K562 (cell line): ENCODE results near the gene ZC3H11A. TPM values are rescaled to one million over a fixed set of nuclear protein-coding genes. Genes with fewer than 3 reads are reported as not detected.

Source experiments
- ATAC-seq: fragments of 200-7000 bp; cut with Tn5 transposase; 3 replicates; pipeline ENCODE4 v1.9.1; 2020; ENCODE audit warnings: moderate library complexity
- BruUV-seq: library from RNA; stranded (reverse); fragments of 400-500 nt; replicated peaks from 2 replicates; lab custom pipeline; 2021; lab: Mats Ljungman, UMichigan
- CTCF ChIA-PET: fragments of 300-600 bp; formaldehyde crosslinking; extraction: SDS; loops from one replicate; lab custom pipeline; 2021; ENCODE audit warnings: low intra/inter-chr PET ratio; lab: Yijun Ruan, JAX
- POLR2A ChIA-PET: fragments of 300-600, 350-650 bp; sonication (Branson Sonifier 250); formaldehyde crosslinking; extraction: SDS; loops from one replicate; lab custom pipeline; 2021; ENCODE audit warnings: antibody characterized with exemption, inconsistent platforms; lab: Yijun Ruan, JAX
- DNase-seq, 4 experiments: peaks; one replicate each; pipeline versions ENCODE4 v3.0.0 to v3.0.0-alpha.2; 2011 to 2018; ENCODE audit warnings: low spot score in 3 of 4, mixed read lengths in 3 of 4; ENCODE audit errors: extremely low read depth in 1 of 4
- FAIRE-seq: peaks from 2 replicates; lab custom pipeline; 2011; peaks lifted over from hg19 to GRCh38; lab: Jason Lieb, UNC
- H2AFZ ChIP-seq: 2 replicates; pipeline ENCODE4 v1.6.0; 2011; ENCODE audit warnings: low read depth, low read length, control low read depth, inconsistent platforms
- H3K27ac ChIP-seq: fragments of 200-600 bp; 3 replicates; pipeline ENCODE4 v1.8.0; 2011; ENCODE audit warnings: low read depth, mild to moderate bottlenecking, control low read depth, inconsistent platforms, low read length, moderate library complexity, mixed read lengths; ENCODE audit errors: extremely low read depth
- H3K27me3 ChIP-seq, 2 experiments: fragments of 300-600 bp in 1 of 2; 2 replicates in 1 of 2; 3 replicates in 1 of 2; pipeline versions ENCODE4 v1.6.0 to v1.8.0; 2011; ENCODE audit warnings: inconsistent platforms in 2 of 2, low read length in 2 of 2, mild to moderate bottlenecking in 1 of 2, mixed read lengths in 1 of 2, moderate library complexity in 1 of 2; ENCODE audit not compliant: control insufficient read depth in 2 of 2, insufficient read depth in 2 of 2
- H3K36me3 ChIP-seq: fragments of 300-600 bp; 3 replicates; pipeline ENCODE4 v1.8.0; 2011; ENCODE audit warnings: mild to moderate bottlenecking, low read length, inconsistent platforms; ENCODE audit not compliant: control insufficient read depth, insufficient read depth
- H3K4me1 ChIP-seq, 2 experiments: fragments of 200-600 bp in 1 of 2; replicated peaks in 1 of 2; 2 replicates in 1 of 2; 3 replicates in 1 of 2; pipeline versions ENCODE4 v1.5.1 to v1.8.0; 2011; ENCODE audit warnings: inconsistent platforms in 2 of 2, low read length in 2 of 2, mild to moderate bottlenecking in 1 of 2, mixed read lengths in 1 of 2, moderate library complexity in 1 of 2; ENCODE audit not compliant: control insufficient read depth in 2 of 2, insufficient read depth in 2 of 2
- H3K4me2 ChIP-seq: 2 replicates; pipeline ENCODE4 v1.6.1; 2011; ENCODE audit warnings: low read length, control low read depth, inconsistent platforms, mixed read lengths; ENCODE audit not compliant: insufficient read depth
- H3K4me3 ChIP-seq: fragments of 200-600 bp; sonication (generic), shearing (Covaris generic); 2 replicates; pipeline ENCODE4 v1.5.1; 2016; ENCODE audit warnings: control low read depth, inconsistent platforms
- H3K79me2 ChIP-seq: fragments of 200-600 bp; 3 replicates; pipeline ENCODE4 v1.8.0; 2011; ENCODE audit warnings: low read length, inconsistent platforms; ENCODE audit not compliant: control insufficient read depth, insufficient read depth
- H3K9ac ChIP-seq, 2 experiments: 2 replicates each; pipeline versions ENCODE4 v1.6.0 to v1.6.1; 2011; ENCODE audit warnings: low read depth in 2 of 2, low read length in 2 of 2, control low read depth in 1 of 2, inconsistent platforms in 1 of 2, mild to moderate bottlenecking in 1 of 2, mixed read lengths in 1 of 2; ENCODE audit not compliant: insufficient read depth in 1 of 2
- H3K9me1 ChIP-seq: one replicate; pipeline ENCODE4 v1.6.0; 2011; ENCODE audit warnings: inconsistent platforms, mild to moderate bottlenecking, low read length, moderate library complexity; ENCODE audit not compliant: control insufficient read depth, insufficient read depth
- H3K9me3 ChIP-seq: replicated peaks from 2 replicates; pipeline ENCODE4 v1.5.1; 2011; ENCODE audit warnings: low read depth, low read length, inconsistent platforms; ENCODE audit not compliant: control insufficient read depth, insufficient read depth
- H4K20me1 ChIP-seq: replicated peaks from 2 replicates; pipeline ENCODE4 v1.6.1; 2011; ENCODE audit warnings: low read length, inconsistent platforms, mixed read lengths; ENCODE audit not compliant: control insufficient read depth, insufficient read depth
- ARHGAP35 ChIP-seq: fragments of 450-650 bp; IDR thresholded peaks from 2 replicates; pipeline ENCODE4 v1.6.1; 2018; ENCODE audit not compliant: partially characterized antibody
- BRD4 ChIP-seq: fragments of 200-600 bp; sonication (generic); IDR thresholded peaks from 2 replicates; pipeline ENCODE4 v1.6.1; 2017; ENCODE audit warnings: inconsistent platforms
- FOXM1 ChIP-seq, 2 experiments: fragments of 450-650 bp in 1 of 2; sonication (generic) in 1 of 2; formaldehyde crosslinking in 1 of 2; IDR thresholded peaks; 2 replicates each; pipeline versions ENCODE4 v1.6.1 to v1.9.0; 2017 to 2022; ENCODE audit warnings: low read depth in 2 of 2, mild to moderate bottlenecking in 2 of 2, missing genetic modification reagents in 1 of 2, moderate library complexity in 1 of 2
- HMG20A ChIP-seq: fragments of 450-650 bp; formaldehyde crosslinking; conservative IDR thresholded peaks from 2 replicates; pipeline ENCODE4 v1.4.0; 2020; ENCODE audit warnings: mild to moderate bottlenecking, mixed read lengths
- KDM2B ChIP-seq: fragments of 250-450 bp; sonication (Bioruptor Pico); IDR thresholded peaks from 2 replicates; pipeline ENCODE4 v1.8.0; 2021; ENCODE audit warnings: mild to moderate bottlenecking, moderate library complexity
- NR2C2 ChIP-seq, 2 experiments: fragments of 200-800 bp in 1 of 2; sonication (Bioruptor generic) in 1 of 2; sonication (generic) in 1 of 2; formaldehyde crosslinking in 1 of 2; IDR thresholded peaks; 2 replicates each; pipeline versions ENCODE4 v1.6.1 to v1.8.0; 2016 to 2022; ENCODE audit warnings: mild to moderate bottlenecking in 1 of 2, missing compliant biosample characterization in 1 of 2, missing genetic modification characterization in 1 of 2, missing genetic modification reagents in 1 of 2
- RERE ChIP-seq: sonication (generic); formaldehyde crosslinking; IDR thresholded peaks from 2 replicates; pipeline ENCODE4 v1.8.0; 2023; ENCODE audit warnings: missing genetic modification reagents, mild to moderate bottlenecking, borderline replicate concordance
- ZNF707 ChIP-seq: fragments of 250-450 bp; sonication (Bioruptor Pico); conservative IDR thresholded peaks from 2 replicates; pipeline ENCODE4 v1.8.0; 2022; ENCODE audit warnings: inconsistent platforms, mild to moderate bottlenecking, moderate library complexity
- WGBS: fragments of 100-300 bp; shearing (Covaris generic); methylation state at CpG from one replicate; pipeline ENCODE4 v1.1.6; 2016; ENCODE audit warnings: low coverage, mixed read lengths; ENCODE audit not compliant: insufficient coverage; ENCODE audit errors: missing lambda C conversion rate; 5-methylcytosine and 5-hydroxymethylcytosine counted together
- in situ Hi-C: fragments of 300-500 bp; cut with MboI; formaldehyde crosslinking; loops from 4 replicates; pipeline ENCODE4 v1.15.0; 2018; ENCODE audit warnings: inconsistent platforms, mixed read lengths
- intact Hi-C: fragments of 100-400 bp; cut with micrococcal nuclease; formaldehyde crosslinking; loops from 2 replicates; pipeline ENCODE4 v1.14.2; 2022
- polyA plus RNA-seq, 8 experiments: library from polyadenylated mRNA; depleted of rRNA in 4 of 8; stranded (reverse) in 5 of 8; unstranded in 3 of 8; fragments of >200 nt; fragmentation: Nextera tagmentation in 2 of 8; fragmentation: Illumina TruSeq in 1 of 8; extraction: Ambion mirVana in 2 of 8; extraction: Trizol in 1 of 8; gene quantifications; 2 replicates each; pipeline versions ENCODE4 v1.2.1 to v1.2.3, GENCODE V29; 2011 to 2014; ENCODE audit warnings: inconsistent platforms in 1 of 8, missing spikeins in 1 of 8
- total RNA-seq, 7 experiments: library from RNA; depleted of rRNA in 6 of 7; stranded (reverse); fragments of >200 nt in 6 of 7; fragmentation: Illumina TruSeq in 2 of 7; extraction: Trizol in 2 of 7; gene quantifications; 2 replicates each; pipeline versions ENCODE4 v1.2.1 to v1.2.3, GENCODE V29; 2011 to 2021; ENCODE audit warnings: low replicate concordance in 1 of 7

The ZC3H11A gene
- total and polyA plus RNA-seq, 9 of the 15 experiments (the other 6 are each of a cell fraction or from before 2014, with no cell fraction given): 34.2 to 137 (median 102) TPM

DNA sequence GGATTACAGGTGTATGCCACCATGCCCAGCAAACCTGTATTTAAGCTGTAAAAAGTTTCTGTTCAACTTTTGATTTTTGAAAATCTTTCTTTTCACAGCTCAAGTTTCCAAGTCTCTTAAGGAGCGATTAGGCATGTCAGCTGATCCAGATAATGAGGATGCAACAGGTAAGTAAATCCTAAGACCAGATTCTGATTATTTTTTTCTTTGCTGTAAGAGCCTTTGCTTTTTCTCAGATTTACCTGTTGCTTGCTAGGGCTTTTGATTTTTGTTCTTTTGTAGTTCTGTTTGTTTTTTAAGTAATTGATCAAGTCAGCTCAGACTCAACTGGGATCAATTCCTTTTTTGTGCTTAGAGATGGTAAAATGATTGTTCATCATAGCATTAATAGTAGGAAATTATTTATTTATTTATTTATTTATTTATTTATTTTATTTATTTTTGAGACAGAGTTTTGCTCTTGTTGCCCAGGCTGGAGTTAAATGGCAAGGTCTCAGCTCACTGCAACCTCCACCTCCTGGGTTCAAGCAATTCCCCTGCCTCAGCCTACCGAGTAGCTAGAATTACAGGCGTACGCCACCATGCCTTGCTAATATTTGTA, 44.9 kb downstream of the ZC3H11A start:
- ChIA-PET POLR2A (interaction anchor here (0.5 to 1.2 kb wide), 3 partner anchors 9 to 48 kb away, joined by 3 to 4 read pairs (median 4); no protein-coding TSS in a partner anchor), CTCF (interaction anchor here (0.6 kb wide), 1 partner anchor 392 kb away, joined by 6 read pairs; no protein-coding TSS in a partner anchor)
- no peak for ATAC-seq
- FAIRE-seq: no peak
- Histone ChIP-seq H3K4me1 (no peaks in the 10 kb centered on the region), H3K36me3 (peaks cover 76% of the 10 kb centered on the region), H2AFZ (no peak overlapping the region), H3K4me2 (no peak overlapping the region), H3K9ac (no peak overlapping the region), H3K9me3 (no peaks in the 10 kb centered on the region), H3K27me3 (no peaks in the 10 kb centered on the region), H4K20me1 (no peaks in the 10 kb centered on the region), H3K9me1 (no peaks in the 10 kb centered on the region), H3K79me2 (no peaks in the 10 kb centered on the region), H3K4me3 (no peak overlapping the region), H3K27ac (no peak overlapping the region)
- no peak for TF ChIP-seq NR2C2 (CRISPR knock-in tag; IDR thresholded peaks at IDR 0.05)
- TF ChIP-seq NR2C2 (tag; IDR thresholded peaks at IDR 0.05): no peak
- TF ChIP-seq ARHGAP35: no peak
- no peak for TF ChIP-seq KDM2B (CRISPR knock-in tag)
- TF ChIP-seq HMG20A (CRISPR knock-in tag): no peak
- no peak for TF ChIP-seq BRD4
- TF ChIP-seq FOXM1 (IDR thresholded peaks at IDR 0.05; ENCODE audit: low read depth): no peak
- no peak for TF ChIP-seq FOXM1 (CRISPR knock-in tag; IDR thresholded peaks at IDR 0.05; ENCODE audit: low read depth)
- no peak for TF ChIP-seq RERE (CRISPR knock-in tag)
- no peak for TF ChIP-seq ZNF707 (CRISPR knock-in tag)
- intact Hi-C loops: no loop called here
- BruUV-seq: no TSS peak
- in situ Hi-C loops: no loop called here
- DNase-seq: no peak
- WGBS: 98% methylated on average over 4 of the region's 4 CpGs
